ENCODE data around the gene RNH1. TPM values are rescaled to one million over a fixed set of nuclear protein-coding genes. Genes with fewer than 3 reads are reported as not detected.

Gene RNH1
- total RNA-seq, 1 experiment from 2014 or later, result 60.0 TPM

DNA sequence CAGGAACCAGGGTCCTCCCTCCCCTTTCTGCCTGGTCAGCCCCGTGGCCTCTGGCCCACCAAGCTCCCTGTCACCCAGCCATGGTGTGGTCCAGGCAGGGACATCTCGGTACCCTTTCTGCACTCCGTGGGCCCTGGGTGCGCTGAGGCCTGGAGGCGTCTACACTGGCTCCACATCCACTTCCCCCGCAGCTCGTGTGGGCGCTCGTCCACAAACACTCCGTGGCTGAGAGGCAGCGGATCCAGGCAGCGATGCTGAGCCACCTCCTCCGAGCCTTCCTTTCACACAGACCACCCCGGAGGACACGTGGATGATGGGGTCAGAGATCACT lies 16.1 kb downstream of the RNH1 start:
- H4K20me1 ChIP-seq (ENCODE audit: control insufficient read depth, insufficient read depth, insufficient read length), result no peaks in the 10 kb centered on the region
- no peak overlapping the region for H4K5ac ChIP-seq (ENCODE audit: insufficient read length, low read depth, low read length)
- H3K9me3 ChIP-seq (ENCODE audit: control insufficient read depth, low read depth, low read length), result no peaks in the 10 kb centered on the region
- H3K4ac ChIP-seq (ENCODE audit: low read depth, low read length), result no peak overlapping the region
- H3K4me2 ChIP-seq (ENCODE audit: insufficient read depth, insufficient read length, low read length), result no peak overlapping the region
- no peak overlapping the region for H2BK120ac ChIP-seq (ENCODE audit: low read depth, low read length, poor library complexity, severe bottlenecking)
- no peak overlapping the region for H3K56ac ChIP-seq (ENCODE audit: insufficient read length, low read depth, low read length)
- WGBS (ENCODE audit: extremely low coverage, insufficient read length, low lambda C conversion rate), result no CpG with 5 or more reads among the region's 15 CpGs
- H3K27me3 ChIP-seq (ENCODE audit: insufficient read depth, low read length), result no peaks in the 10 kb centered on the region
- H3K27ac ChIP-seq (ENCODE audit: insufficient read length, low read depth, low read length), result no peak overlapping the region
- H3K79me1 ChIP-seq (ENCODE audit: insufficient read depth, low read depth, low read length, poor library complexity, severe bottlenecking), result no peaks in the 10 kb centered on the region
- no peak overlapping the region for H2BK15ac ChIP-seq (ENCODE audit: low read depth, low read length)
- TF ChIP-seq, protein P1, sequence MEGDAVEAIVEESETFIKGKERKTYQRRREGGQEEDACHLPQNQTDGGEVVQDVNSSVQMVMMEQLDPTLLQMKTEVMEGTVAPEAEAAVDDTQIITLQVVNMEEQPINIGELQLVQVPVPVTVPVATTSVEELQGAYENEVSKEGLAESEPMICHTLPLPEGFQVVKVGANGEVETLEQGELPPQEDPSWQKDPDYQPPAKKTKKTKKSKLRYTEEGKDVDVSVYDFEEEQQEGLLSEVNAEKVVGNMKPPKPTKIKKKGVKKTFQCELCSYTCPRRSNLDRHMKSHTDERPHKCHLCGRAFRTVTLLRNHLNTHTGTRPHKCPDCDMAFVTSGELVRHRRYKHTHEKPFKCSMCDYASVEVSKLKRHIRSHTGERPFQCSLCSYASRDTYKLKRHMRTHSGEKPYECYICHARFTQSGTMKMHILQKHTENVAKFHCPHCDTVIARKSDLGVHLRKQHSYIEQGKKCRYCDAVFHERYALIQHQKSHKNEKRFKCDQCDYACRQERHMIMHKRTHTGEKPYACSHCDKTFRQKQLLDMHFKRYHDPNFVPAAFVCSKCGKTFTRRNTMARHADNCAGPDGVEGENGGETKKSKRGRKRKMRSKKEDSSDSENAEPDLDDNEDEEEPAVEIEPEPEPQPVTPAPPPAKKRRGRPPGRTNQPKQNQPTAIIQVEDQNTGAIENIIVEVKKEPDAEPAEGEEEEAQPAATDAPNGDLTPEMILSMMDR (conservative IDR thresholded peaks at IDR 0.05), result no peak
- Mint-ChIP-seq H3K4me3 (no peak overlapping the region), H3K9me3 (no peaks in the 10 kb centered on the region), H3K36me3 (ENCODE audit: insufficient read depth in 1 of 3, low read depth in 3 of 3) (peaks cover 7 to 31% (median 31%) of the 10 kb centered on the region in 3 experiments), H3K27me3 (ENCODE audit: low read depth) (no peaks in the 10 kb centered on the region; the same call in 1 of the 2 replicates), H3K4me1 (no peaks in the 10 kb centered on the region), H3K27ac (no peak overlapping the region)
- no peaks in the 10 kb centered on the region for H3K79me2 ChIP-seq (ENCODE audit: insufficient read depth, low read length)
- no peak overlapping the region for H3K14ac ChIP-seq (ENCODE audit: insufficient read depth, low read length)
- no peak overlapping the region for H2BK20ac ChIP-seq (ENCODE audit: low read depth, low read length, poor library complexity, severe bottlenecking)
- H2BK5ac ChIP-seq (ENCODE audit: insufficient read length, low read length), result no peak overlapping the region
- H3T11ph ChIP-seq (ENCODE audit: low read length), result no peak overlapping the region
- no peak overlapping the region for H4K8ac ChIP-seq (replicated peaks; ENCODE audit: insufficient read length, low read depth, low read length)
- H2BK12ac ChIP-seq (ENCODE audit: insufficient read length, low read depth, low read length), result no peak overlapping the region
- DNase-seq, result peak; percentile 18
- no peak overlapping the region for H3K18ac ChIP-seq (ENCODE audit: insufficient read length, low read depth, low read length)
- no peak overlapping the region for H3K9ac ChIP-seq (ENCODE audit: extremely low read depth, insufficient read length, low read length)
- no peak overlapping the region for H4K91ac ChIP-seq (ENCODE audit: insufficient read length, low read depth, low read length)
- H2AFZ ChIP-seq (ENCODE audit: low read length), result no peak overlapping the region
- no peak overlapping the region for H2AK5ac ChIP-seq (ENCODE audit: insufficient read length, low read length)
- H3K23me2 ChIP-seq (ENCODE audit: insufficient read length, low read depth, low read length, poor library complexity, severe bottlenecking), result no peaks in the 10 kb centered on the region
- H3K4me1 ChIP-seq (ENCODE audit: insufficient read depth, low read length), result no peaks in the 10 kb centered on the region
- H3K23ac ChIP-seq (ENCODE audit: insufficient read length, low read depth, low read length), result no peak overlapping the region
